ENCODE results near the gene DOK7.

Gene DOK7

DNA sequence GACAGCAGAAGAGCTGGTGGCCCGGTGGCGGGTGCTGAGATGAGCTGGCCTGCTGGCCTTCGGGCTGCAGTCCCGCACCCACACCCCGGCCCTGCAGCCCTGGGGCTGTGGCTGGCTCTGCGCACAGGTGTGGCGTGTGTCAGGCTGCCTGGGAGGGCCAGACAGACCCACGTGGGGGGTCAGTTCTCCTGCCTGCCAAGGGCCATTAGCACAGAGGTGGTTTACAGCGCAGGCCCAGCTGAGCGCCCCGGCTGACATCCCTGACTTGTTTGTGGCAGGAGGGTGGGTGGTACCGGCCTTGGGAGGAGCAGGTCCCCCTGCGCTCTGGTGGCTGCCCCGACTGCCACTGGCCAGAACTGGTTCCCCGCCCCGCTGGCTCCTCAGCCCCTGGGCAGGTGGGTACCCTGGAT is 30.7 kb upstream of the DOK7 start (continued):
- TF ChIP-seq, protein P1, sequence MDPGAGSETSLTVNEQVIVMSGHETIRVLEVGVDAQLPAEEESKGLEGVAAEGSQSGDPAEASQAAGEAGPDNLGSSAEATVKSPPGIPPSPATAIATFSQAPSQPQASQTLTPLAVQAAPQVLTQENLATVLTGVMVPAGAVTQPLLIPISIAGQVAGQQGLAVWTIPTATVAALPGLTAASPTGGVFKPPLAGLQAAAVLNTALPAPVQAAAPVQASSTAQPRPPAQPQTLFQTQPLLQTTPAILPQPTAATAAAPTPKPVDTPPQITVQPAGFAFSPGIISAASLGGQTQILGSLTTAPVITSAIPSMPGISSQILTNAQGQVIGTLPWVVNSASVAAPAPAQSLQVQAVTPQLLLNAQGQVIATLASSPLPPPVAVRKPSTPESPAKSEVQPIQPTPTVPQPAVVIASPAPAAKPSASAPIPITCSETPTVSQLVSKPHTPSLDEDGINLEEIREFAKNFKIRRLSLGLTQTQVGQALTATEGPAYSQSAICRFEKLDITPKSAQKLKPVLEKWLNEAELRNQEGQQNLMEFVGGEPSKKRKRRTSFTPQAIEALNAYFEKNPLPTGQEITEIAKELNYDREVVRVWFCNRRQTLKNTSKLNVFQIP (CRISPR knock-in tag; IDR thresholded peaks at IDR 0.05; ENCODE audit: borderline replicate concordance, low read depth), result no peak
- TF ChIP-seq PPARA (CRISPR knock-in tag; IDR thresholded peaks at IDR 0.05; ENCODE audit: borderline replicate concordance) (no peak), CSDC2 (CRISPR knock-in tag; IDR thresholded peaks at IDR 0.05) (no peak)
- TF ChIP-seq, protein P2, sequence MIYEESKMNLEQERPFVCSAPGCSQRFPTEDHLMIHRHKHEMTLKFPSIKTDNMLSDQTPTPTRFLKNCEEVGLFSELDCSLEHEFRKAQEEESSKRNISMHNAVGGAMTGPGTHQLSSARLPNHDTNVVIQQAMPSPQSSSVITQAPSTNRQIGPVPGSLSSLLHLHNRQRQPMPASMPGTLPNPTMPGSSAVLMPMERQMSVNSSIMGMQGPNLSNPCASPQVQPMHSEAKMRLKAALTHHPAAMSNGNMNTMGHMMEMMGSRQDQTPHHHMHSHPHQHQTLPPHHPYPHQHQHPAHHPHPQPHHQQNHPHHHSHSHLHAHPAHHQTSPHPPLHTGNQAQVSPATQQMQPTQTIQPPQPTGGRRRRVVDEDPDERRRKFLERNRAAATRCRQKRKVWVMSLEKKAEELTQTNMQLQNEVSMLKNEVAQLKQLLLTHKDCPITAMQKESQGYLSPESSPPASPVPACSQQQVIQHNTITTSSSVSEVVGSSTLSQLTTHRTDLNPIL (CRISPR knock-in tag; IDR thresholded peaks at IDR 0.05; ENCODE audit: low read depth), result no peak

DNA sequence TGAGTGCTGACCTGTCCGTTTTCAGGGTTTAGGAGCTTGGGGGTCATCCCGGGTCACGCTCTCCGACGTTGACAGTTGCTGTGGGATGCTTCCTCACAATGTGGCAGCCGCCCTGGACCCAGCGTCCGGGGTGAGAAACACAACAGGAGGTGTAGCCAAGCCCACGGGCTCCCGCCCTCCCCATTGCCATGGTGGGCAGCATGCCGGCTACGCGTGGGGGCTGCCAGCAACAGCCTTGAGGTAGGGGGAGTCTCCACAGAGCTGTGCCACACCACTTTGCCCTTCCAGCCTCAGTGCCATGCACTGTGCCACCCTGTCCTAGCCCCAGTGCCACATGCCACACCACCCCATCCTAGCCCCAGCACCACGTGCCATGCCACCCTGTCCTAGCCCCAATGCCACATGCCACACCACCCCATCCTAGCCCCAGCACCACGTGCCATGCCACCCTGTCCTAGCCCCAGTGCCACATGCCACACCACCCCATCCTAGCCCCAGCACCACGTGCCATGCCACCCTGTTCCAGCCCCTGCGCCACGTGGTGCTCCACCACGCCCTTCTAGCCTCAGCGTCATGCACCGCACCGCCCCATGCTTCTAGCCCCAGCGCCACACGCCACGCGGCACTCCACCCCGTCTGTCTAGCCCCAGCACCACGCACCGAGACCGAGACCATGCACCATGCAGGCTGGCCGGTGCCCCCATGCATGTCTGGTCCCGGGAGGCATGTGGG is 29.8 kb upstream of the DOK7 start:
- TF ChIP-seq RARB (CRISPR knock-in tag; IDR thresholded peaks at IDR 0.05) (no peak), ESRRG (CRISPR knock-in tag; IDR thresholded peaks at IDR 0.05) (no peak), SNAI2 (CRISPR knock-in tag; IDR thresholded peaks at IDR 0.05) (no peak), ZNF70 (CRISPR knock-in tag; IDR thresholded peaks at IDR 0.05) (no peak), ISL1 (CRISPR knock-in tag; IDR thresholded peaks at IDR 0.05) (no peak), ZFP3 (CRISPR knock-in tag; IDR thresholded peaks at IDR 0.05) (no peak), PPARA (CRISPR knock-in tag; IDR thresholded peaks at IDR 0.05; ENCODE audit: borderline replicate concordance) (no peak), ZC3H10 (CRISPR knock-in tag; IDR thresholded peaks at IDR 0.05) (no peak), OSR1 (CRISPR knock-in tag; IDR thresholded peaks at IDR 0.05) (no peak), ARNTL (CRISPR knock-in tag; IDR thresholded peaks at IDR 0.05; ENCODE audit: borderline replicate concordance, low read depth) (no peak), CSDC2 (CRISPR knock-in tag; IDR thresholded peaks at IDR 0.05) (no peak), ZNF565 (CRISPR knock-in tag; conservative IDR thresholded peaks at IDR 0.05; ENCODE audit: low read depth) (no peak), BACH2 (CRISPR knock-in tag; IDR thresholded peaks at IDR 0.05; ENCODE audit: borderline replicate concordance) (no peak), TCF4 (CRISPR knock-in tag; IDR thresholded peaks at IDR 0.05; ENCODE audit: borderline replicate concordance) (no peak), TOX (CRISPR knock-in tag; IDR thresholded peaks at IDR 0.05; ENCODE audit: borderline replicate concordance) (no peak)
- TF ChIP-seq, protein P3, sequence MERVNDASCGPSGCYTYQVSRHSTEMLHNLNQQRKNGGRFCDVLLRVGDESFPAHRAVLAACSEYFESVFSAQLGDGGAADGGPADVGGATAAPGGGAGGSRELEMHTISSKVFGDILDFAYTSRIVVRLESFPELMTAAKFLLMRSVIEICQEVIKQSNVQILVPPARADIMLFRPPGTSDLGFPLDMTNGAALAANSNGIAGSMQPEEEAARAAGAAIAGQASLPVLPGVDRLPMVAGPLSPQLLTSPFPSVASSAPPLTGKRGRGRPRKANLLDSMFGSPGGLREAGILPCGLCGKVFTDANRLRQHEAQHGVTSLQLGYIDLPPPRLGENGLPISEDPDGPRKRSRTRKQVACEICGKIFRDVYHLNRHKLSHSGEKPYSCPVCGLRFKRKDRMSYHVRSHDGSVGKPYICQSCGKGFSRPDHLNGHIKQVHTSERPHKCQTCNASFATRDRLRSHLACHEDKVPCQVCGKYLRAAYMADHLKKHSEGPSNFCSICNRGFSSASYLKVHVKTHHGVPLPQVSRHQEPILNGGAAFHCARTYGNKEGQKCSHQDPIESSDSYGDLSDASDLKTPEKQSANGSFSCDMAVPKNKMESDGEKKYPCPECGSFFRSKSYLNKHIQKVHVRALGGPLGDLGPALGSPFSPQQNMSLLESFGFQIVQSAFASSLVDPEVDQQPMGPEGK (CRISPR knock-in tag; IDR thresholded peaks at IDR 0.05; ENCODE audit: borderline replicate concordance), result no peak
- TF ChIP-seq, protein P4, sequence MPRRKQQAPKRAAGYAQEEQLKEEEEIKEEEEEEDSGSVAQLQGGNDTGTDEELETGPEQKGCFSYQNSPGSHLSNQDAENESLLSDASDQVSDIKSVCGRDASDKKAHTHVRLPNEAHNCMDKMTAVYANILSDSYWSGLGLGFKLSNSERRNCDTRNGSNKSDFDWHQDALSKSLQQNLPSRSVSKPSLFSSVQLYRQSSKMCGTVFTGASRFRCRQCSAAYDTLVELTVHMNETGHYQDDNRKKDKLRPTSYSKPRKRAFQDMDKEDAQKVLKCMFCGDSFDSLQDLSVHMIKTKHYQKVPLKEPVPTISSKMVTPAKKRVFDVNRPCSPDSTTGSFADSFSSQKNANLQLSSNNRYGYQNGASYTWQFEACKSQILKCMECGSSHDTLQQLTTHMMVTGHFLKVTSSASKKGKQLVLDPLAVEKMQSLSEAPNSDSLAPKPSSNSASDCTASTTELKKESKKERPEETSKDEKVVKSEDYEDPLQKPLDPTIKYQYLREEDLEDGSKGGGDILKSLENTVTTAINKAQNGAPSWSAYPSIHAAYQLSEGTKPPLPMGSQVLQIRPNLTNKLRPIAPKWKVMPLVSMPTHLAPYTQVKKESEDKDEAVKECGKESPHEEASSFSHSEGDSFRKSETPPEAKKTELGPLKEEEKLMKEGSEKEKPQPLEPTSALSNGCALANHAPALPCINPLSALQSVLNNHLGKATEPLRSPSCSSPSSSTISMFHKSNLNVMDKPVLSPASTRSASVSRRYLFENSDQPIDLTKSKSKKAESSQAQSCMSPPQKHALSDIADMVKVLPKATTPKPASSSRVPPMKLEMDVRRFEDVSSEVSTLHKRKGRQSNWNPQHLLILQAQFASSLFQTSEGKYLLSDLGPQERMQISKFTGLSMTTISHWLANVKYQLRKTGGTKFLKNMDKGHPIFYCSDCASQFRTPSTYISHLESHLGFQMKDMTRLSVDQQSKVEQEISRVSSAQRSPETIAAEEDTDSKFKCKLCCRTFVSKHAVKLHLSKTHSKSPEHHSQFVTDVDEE (CRISPR knock-in tag; IDR thresholded peaks at IDR 0.05), result no peak
- TF ChIP-seq, protein P5, sequence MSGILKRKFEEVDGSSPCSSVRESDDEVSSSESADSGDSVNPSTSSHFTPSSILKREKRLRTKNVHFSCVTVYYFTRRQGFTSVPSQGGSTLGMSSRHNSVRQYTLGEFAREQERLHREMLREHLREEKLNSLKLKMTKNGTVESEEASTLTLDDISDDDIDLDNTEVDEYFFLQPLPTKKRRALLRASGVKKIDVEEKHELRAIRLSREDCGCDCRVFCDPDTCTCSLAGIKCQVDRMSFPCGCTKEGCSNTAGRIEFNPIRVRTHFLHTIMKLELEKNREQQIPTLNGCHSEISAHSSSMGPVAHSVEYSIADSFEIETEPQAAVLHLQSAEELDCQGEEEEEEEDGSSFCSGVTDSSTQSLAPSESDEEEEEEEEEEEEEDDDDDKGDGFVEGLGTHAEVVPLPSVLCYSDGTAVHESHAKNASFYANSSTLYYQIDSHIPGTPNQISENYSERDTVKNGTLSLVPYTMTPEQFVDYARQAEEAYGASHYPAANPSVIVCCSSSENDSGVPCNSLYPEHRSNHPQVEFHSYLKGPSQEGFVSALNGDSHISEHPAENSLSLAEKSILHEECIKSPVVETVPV (CRISPR knock-in tag; IDR thresholded peaks at IDR 0.05), result no peak
- TF ChIP-seq, protein P1 (CRISPR knock-in tag; IDR thresholded peaks at IDR 0.05; ENCODE audit: borderline replicate concordance, low read depth), result no peak
- TF ChIP-seq, protein P2 (CRISPR knock-in tag; IDR thresholded peaks at IDR 0.05; ENCODE audit: low read depth), result no peak
- no peak for ATAC-seq
